Tibial artery (tissue), 4 donors: Measurements from ENCODE around the gene RNU5B-1.

Experiments used
- DNase-seq, 2 donors: peaks; one replicate each; pipeline ENCODE4 v3.0.0-alpha.2; 2019
- H3K27ac ChIP-seq, 2 donors: fragments of 200-600 bp; sonication (generic) in 1 of 2; 1 replicate in 1 of 2; 2 replicates in 1 of 2; pipeline ENCODE4 v1.5.1; 2018 to 2019; ENCODE audit warnings: mild to moderate bottlenecking in 1 of 2
- H3K27me3 ChIP-seq, 2 donors: fragments of 200-600 bp; sonication (generic) in 1 of 2; one replicate each; pipeline versions ENCODE4 v1.5.1 to v1.6.0; 2016 to 2019
- H3K36me3 ChIP-seq, 3 donors: fragments of 200-600 bp; sonication (generic) in 2 of 3; one replicate each; pipeline ENCODE4 v1.5.1; 2016 to 2019; ENCODE audit warnings: mild to moderate bottlenecking in 2 of 3
- H3K4me1 ChIP-seq, 4 donors: fragments of 200-600 bp; sonication (generic) in 2 of 4; 1 replicate in 3 of 4; 2 replicates in 1 of 4; pipeline ENCODE4 v1.5.1; 2016 to 2019
- H3K4me3 ChIP-seq, 2 donors: fragments of 200-600 bp; sonication (generic) in 1 of 2; 1 replicate in 1 of 2; 2 replicates in 1 of 2; pipeline ENCODE4 v1.5.1; 2018 to 2019; ENCODE audit warnings: mild to moderate bottlenecking in 2 of 2
- H3K9me3 ChIP-seq, 3 donors: fragments of 200-600 bp; sonication (generic) in 1 of 3; one replicate each; pipeline ENCODE4 v1.5.1; 2016 to 2019
- intact Hi-C: fragments of 100-400 bp; cut with DNase I; formaldehyde crosslinking; loops from one replicate; pipeline ENCODE4 v1.15.0; 2023; ENCODE audit warnings: low total_unique reads
- TF ChIP-seq, protein P1 (sequence below), 2 experiments: fragments of 200-600 bp in 1 of 2; fragments of 450-650 bp in 1 of 2; IDR thresholded peaks; one replicate each; pipeline ENCODE4 v1.5.1; 2017 to 2019; ENCODE audit warnings: antibody characterized with exemption in 2 of 2, mild to moderate bottlenecking in 1 of 2, moderate library complexity in 1 of 2

The RNU5B-1 gene

DNA sequence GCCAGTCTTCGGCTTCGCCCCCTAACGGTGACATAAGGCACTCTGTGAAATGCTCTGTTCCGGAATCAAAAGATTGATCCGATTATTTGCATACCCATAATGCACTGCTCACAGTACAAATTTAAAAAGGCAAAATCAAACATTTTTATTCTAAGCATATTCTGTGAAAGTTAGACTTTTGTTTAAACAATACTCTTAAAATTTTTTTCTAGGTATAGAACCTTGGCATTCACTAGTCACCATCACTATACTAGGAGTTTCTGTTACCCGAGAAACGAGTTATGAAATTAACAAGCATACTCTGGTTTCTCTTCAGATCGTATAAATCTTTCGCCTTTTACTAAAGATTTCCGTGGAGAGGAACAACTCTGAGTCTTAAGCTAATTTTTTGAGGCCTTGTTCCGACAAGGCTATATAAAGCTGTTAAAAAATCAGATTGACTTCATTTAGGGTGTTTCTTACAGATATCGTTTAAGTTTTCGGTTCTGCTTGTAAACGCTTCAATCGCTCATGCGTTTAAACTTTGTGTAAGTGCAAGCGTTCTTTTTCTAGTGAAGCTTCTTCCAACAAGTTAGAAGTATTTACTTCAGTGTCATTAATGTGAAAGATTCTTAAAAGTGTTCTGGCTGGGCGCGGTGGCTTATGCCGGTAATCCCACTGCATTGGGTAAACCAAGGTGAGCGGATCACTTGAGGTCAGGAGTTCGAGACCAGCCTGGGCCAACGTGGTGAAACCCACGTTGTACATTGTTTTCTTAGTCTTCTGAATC, at the start of gene RNU5B-1:
Gene RNU5B-1, plus strand, starts transcription at position 297 of the 769 bp plus-strand sequence.
- TF ChIP-seq, protein P1, sequence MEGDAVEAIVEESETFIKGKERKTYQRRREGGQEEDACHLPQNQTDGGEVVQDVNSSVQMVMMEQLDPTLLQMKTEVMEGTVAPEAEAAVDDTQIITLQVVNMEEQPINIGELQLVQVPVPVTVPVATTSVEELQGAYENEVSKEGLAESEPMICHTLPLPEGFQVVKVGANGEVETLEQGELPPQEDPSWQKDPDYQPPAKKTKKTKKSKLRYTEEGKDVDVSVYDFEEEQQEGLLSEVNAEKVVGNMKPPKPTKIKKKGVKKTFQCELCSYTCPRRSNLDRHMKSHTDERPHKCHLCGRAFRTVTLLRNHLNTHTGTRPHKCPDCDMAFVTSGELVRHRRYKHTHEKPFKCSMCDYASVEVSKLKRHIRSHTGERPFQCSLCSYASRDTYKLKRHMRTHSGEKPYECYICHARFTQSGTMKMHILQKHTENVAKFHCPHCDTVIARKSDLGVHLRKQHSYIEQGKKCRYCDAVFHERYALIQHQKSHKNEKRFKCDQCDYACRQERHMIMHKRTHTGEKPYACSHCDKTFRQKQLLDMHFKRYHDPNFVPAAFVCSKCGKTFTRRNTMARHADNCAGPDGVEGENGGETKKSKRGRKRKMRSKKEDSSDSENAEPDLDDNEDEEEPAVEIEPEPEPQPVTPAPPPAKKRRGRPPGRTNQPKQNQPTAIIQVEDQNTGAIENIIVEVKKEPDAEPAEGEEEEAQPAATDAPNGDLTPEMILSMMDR (IDR thresholded peaks at IDR 0.05), result peak; percentile 78 to 86
- DNase-seq, result peak; percentile 68 to 87
- peaks cover 0 to 14% (median 4%) of the 10 kb centered on the region in 4 donors for H3K4me1 ChIP-seq
- no peaks in the 10 kb centered on the region for H3K9me3 ChIP-seq
- H3K4me3 ChIP-seq, result peak within 1 kb of the TSS; percentile 56 to 70
- H3K36me3 ChIP-seq, result no peaks in the 10 kb centered on the region
- intact Hi-C loops, result loop anchor here (10.0 kb wide), 1 partner anchor 270 kb away; no protein-coding TSS in a partner anchor
- H3K27me3 ChIP-seq, result no peaks in the 10 kb centered on the region
- peak within 1 kb of the TSS; percentile 80 to 85 for H3K27ac ChIP-seq

DNA sequence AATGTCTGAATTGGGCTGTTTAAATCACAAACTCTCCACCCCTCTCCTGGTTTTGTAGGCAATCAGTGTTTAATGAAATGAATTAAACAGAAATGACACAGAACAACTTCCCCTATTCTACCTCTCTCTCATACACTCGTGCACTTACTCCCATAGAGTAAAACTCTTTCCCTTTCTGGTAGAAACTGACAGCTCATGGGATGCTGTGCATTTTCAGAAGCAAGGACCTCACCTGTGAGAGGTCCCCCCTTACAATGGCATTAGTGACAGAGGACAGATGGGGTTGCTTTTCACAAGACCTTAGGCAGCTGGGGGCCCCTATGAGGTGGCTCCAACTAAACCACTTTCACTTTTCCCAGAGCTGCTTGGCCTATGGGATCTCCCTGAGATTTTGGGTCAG, 49.7 kb upstream of the RNU5B-1 start:
- Histone ChIP-seq H3K9me3 (no peaks in the 10 kb centered on the region), H3K36me3 (peaks cover 24 to 60% (median 31%) of the 10 kb centered on the region in 3 donors), H3K27me3 (no peaks in the 10 kb centered on the region), H3K4me3 (no peak overlapping the region), H3K4me1 (peaks cover 0 to 4% (median 0%) of the 10 kb centered on the region in 4 donors), H3K27ac (no peak overlapping the region)
- TF ChIP-seq, protein P1 (IDR thresholded peaks at IDR 0.05), result no peak
- no peak for DNase-seq
- intact Hi-C loops, result loop anchor here (5.0 kb wide), 1 partner anchor 42 kb away; the partner anchor contains the start of gene CILP

- Histone ChIP-seq H3K4me1 (peaks cover 0 to 4% (median 0%) of the 10 kb centered on the region in 4 donors), H3K36me3 (peaks cover 32 to 64% (median 38%) of the 10 kb centered on the region in 3 donors), H3K27ac (no peak overlapping the region), H3K4me3 (no peak overlapping the region), H3K9me3 (no peaks in the 10 kb centered on the region), H3K27me3 (no peaks in the 10 kb centered on the region)
- TF ChIP-seq, protein P1 (IDR thresholded peaks at IDR 0.05), result no peak
- no peak for DNase-seq
- intact Hi-C loops, result no loop called here
Observed at GRCh38 chr15:65255486-65256140, 48.9 kb upstream of the RNU5B-1 start.

GRCh38 chr15:65258375-65259262, 45.9 kb upstream of the RNU5B-1 start:
- DNase-seq, result peak in 1 of 2 donors; percentile 38
- Histone ChIP-seq H3K27ac (peak overlapping the region; percentile 38 to 62), H3K9me3 (no peaks in the 10 kb centered on the region), H3K36me3 (peaks cover 51 to 83% (median 62%) of the 10 kb centered on the region in 3 donors), H3K27me3 (no peaks in the 10 kb centered on the region), H3K4me1 (peaks cover 0 to 4% (median 0%) of the 10 kb centered on the region in 4 donors), H3K4me3 (no peak overlapping the region)
- TF ChIP-seq, protein P1 (IDR thresholded peaks at IDR 0.05), result no peak
- intact Hi-C loops, result no loop called here

- H3K9me3 ChIP-seq, result no peaks in the 10 kb centered on the region
- no peaks in the 10 kb centered on the region for H3K27me3 ChIP-seq
- peak overlapping the region; percentile 35 to 38 for H3K27ac ChIP-seq
- H3K36me3 ChIP-seq, result peaks cover 51 to 83% (median 59%) of the 10 kb centered on the region in 3 donors
- peak; percentile 73 to 76 for DNase-seq
- intact Hi-C loops, result no loop called here
- TF ChIP-seq, protein P1 (IDR thresholded peaks at IDR 0.05), result no peak
- H3K4me1 ChIP-seq, result peaks cover 0 to 4% (median 0%) of the 10 kb centered on the region in 4 donors
- no peak overlapping the region for H3K4me3 ChIP-seq
Observed at GRCh38 chr15:65259367-65259797, 45.1 kb upstream of the RNU5B-1 start.
